NCI-H2171 (cell line): Measurements from ENCODE around the gene TMEM91.

Source experiments
- DNase-seq: peaks from one replicate; lab custom pipeline; 2025; lab: John Stamatoyannopoulos, UW

TMEM91 gene

GRCh38 chr19:41411100-41411967, 35.0 kb downstream of the TMEM91 start:
- DNase-seq = no peak

- no peak for DNase-seq
Measured at GRCh38 chr19:41411968-41412265, 35.6 kb downstream of the TMEM91 start.

- DNase-seq = no peak
Measured at GRCh38 chr19:41412953-41413352, 36.6 kb downstream of the TMEM91 start.

GRCh38 chr19:41413947-41414346, 37.6 kb downstream of the TMEM91 start:
- DNase-seq = no peak

- DNase-seq = no peak
Measured at GRCh38 chr19:41414461-41414860, 38.1 kb downstream of the TMEM91 start.

GRCh38 chr19:41415154-41415571, 38.8 kb downstream of the TMEM91 start:
- DNase-seq = peak; percentile 36

- DNase-seq = no peak
Measured at GRCh38 chr19:41416194-41416674, 39.9 kb downstream of the TMEM91 start.

GRCh38 chr19:41420101-41420880, 44.0 kb downstream of the TMEM91 start:
- DNase-seq = no peak

GRCh38 chr19:41421314-41421713, 45.0 kb downstream of the TMEM91 start:
- DNase-seq = no peak

GRCh38 chr19:41421973-41422372, 45.6 kb downstream of the TMEM91 start:
- DNase-seq = no peak

- no peak for DNase-seq
Measured at GRCh38 chr19:41422456-41422855, 46.1 kb downstream of the TMEM91 start.

- no peak for DNase-seq
Measured at GRCh38 chr19:41422955-41423354, 46.6 kb downstream of the TMEM91 start.

- DNase-seq = no peak
Measured at GRCh38 chr19:41424335-41425173, 48.2 kb downstream of the TMEM91 start.

- DNase-seq = no peak
Measured at GRCh38 chr19:41425174-41426115, 49.1 kb downstream of the TMEM91 start.

- no peak for DNase-seq
Measured at GRCh38 chr19:41426116-41426841, 49.9 kb downstream of the TMEM91 start.

GRCh38 chr19:41426952-41427646, 50.8 kb downstream of the TMEM91 start, which contains the start of gene B3GNT8:
B3GNT8 (minus strand) TSS chr19:41427374; CDS start chr19:41426778, 596 bp downstream.
- DNase-seq = peak; percentile 76

GRCh38 chr19:41427647-41428480, 51.5 kb downstream of the TMEM91 start:
- peak; percentile 55 for DNase-seq

GRCh38 chr19:41428481-41428859, 52.1 kb downstream of the TMEM91 start:
- DNase-seq = no peak

- DNase-seq = no peak
Measured at GRCh38 chr19:41430922-41431321, 54.6 kb downstream of the TMEM91 start.
